HG02610 (cell line): ENCODE data around the gene COX6B1.
"Not testable (repeated sequence)": the region's sequence is repeated elsewhere in the genome, so short reads cannot be mapped to it uniquely, and the experiment has no call there.

Source experiments
- ATAC-seq: cut with Tn5 transposase; IDR thresholded peaks from one replicate; pipeline ENCODE4 v1.9.1; 2021; ENCODE audit warnings: mild to moderate bottlenecking, moderate library complexity; ENCODE audit not compliant: unreplicated experiment

Gene COX6B1, protein sequence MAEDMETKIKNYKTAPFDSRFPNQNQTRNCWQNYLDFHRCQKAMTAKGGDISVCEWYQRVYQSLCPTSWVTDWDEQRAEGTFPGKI

DNA sequence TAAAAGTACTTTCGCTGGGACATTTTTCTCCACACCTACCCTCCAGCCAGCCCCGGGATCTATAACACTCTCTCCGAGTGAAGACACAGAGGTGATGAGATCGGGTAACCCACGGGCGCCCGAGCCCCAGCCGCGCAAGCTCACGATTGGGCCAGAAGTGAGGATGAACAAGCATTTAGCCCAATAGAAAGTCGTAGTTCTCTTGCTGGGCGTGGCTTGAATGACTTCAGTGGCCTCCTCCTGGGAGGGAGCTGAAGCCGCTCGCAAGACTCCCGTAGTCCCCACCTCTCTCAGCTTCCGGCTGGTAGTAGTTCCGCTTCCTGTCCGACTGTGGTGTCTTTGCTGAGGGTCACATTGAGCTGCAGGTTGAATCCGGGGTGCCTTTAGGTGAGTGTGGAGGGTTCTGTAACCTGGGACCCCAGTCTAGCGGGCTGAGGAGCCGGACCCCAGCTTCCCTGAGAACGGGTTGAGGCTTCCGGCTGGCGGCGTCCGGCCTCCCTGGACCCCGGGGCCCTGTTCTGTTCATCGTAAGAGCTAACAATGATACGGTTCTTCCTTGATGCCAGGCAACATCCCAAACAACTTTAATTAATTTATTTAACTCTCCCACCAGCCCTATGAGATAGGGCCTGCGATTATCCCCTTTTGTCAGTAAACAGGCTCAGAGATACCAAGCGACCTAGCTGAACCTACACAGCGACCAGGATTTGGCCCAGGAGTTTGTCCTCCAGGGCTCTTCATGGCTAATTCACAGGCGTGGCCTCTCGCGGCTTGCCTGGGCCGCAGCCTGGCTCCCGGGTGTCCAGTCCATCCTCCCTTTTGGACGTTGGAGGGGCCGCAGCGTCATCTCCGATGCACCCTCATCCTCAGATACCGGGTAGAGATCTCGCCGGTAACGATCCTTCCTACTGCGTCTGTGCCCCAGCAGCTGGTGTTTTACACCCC is at the start of gene COX6B1:
Gene COX6B1 (plus strand): TSS at position 307 of the 945 bp plus-strand sequence. CDS start 2,921 bp downstream, outside the sequence.
- peak; percentile 62 for ATAC-seq

DNA sequence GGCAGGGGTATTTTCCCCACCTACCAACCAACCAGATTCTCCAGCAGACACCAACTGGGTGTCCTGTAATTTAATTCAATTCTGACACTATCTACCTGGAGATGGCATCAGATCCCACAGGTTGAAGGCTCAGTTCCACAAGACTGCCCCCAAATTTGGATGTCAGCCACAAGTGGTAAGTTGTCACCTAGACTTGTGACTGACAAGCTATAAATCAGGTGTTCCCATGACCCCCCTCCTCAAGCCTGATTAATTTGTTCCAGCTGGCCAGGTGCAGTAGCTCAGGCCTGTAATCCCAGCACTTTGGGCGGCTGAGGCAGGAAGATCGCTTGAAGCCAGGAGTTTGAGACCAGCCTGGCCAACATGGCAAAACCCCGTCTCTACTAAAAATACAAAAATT is 46.2 kb upstream of the COX6B1 start:
- ATAC-seq = no peak

DNA sequence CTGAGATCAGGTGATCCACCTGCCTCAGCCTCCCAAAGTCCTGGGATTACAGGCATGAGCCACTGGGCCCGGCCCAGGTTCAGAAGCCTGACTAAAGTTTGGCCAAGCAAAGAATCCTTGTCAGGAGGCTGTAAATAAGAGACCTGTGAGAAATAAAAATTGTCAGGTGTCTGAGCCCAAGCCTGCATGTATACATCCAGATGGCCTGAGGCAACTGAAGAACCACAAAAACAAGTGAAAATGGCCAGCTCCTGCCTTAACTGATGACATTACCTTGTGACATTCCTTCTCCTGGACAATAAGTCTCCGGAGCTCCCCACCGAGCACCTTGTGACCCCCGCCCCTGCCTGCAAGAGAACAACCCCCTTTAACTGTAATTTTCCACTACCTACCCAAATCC is 43.7 kb upstream of the COX6B1 start:
- not testable (repeated sequence) for ATAC-seq

DNA sequence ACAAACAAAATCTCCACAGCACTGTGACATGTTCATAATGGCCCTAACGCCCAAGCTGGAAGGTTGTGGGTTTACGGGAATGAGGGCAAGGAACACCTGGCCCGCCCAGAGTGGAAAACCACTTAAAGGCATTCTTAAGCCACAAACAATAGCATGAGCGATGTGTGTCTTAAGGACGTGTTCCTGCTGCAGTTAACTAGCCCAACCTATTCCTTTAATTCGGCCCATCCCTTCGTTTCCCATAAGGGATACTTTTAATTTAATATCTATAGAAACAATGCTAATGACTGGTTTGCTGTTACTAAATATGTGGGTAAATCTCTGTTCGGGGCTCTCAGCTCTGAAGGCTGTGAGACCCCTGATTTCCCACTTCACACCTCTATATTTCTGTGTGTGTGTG is 41.0 kb upstream of the COX6B1 start:
- not testable (repeated sequence) for ATAC-seq

DNA sequence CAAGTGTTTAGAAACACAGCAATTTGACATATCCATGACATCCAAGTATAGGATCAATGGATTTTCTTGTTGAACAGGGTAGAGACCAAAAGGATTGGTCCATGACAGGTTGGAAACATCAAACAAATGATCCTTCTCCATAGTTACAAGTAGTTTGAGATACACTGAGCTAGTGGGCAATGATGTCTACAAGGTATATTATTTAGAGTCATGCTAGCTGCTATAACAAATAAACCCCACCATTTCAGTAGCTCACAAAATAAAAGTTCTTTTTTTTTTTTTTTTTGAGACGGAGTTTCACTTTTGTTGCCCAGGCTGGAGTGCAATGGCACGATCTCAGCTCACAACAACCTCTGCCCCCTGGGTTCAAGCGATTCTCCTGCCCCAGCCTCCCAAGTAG is 40.5 kb upstream of the COX6B1 start:
- ATAC-seq = no peak

DNA sequence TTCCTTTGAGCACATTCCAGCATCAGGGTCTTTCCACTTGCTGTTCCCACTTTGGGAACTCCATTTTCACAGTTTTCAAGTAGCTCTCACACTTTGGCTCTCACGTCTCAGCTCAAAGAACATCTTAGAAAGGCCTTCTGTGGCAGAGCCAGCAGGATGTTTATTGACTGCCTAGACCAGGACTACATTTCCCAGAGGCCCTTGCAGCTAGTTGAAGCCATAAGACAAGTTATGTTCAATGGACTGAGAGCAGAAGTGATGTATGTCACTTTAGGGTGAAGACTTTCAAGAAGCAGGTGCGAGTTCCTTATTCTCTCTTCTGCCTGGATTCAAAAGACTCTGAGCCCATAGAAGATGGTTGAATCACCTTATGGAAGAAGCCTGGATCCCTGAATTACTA is 39.9 kb upstream of the COX6B1 start:
- no peak for ATAC-seq

DNA sequence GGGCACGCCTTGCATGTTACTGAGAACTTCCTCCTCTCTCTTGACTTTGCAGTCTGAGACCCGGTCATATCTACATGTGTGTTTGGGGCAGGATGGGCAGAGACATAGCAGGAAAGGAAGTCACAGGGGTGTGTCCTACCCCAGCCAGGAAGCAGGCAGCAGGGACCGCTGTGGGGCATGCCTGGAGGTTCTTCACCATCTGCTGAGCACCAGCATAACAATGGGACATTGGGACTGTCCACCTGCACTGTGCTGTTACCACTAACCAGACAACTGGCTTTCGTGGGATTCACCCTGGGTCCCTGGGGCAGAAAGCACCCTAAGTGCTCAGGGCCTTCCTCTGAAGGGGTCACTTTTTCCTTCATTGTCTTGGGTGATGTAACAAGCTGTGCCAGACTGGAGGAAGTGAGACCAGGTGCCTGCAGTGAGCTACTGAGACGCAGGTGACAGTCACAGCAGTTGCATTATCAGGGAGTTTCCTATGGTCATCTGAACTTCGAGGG is 38.2 kb upstream of the COX6B1 start:
- peak; percentile 42 for ATAC-seq

DNA sequence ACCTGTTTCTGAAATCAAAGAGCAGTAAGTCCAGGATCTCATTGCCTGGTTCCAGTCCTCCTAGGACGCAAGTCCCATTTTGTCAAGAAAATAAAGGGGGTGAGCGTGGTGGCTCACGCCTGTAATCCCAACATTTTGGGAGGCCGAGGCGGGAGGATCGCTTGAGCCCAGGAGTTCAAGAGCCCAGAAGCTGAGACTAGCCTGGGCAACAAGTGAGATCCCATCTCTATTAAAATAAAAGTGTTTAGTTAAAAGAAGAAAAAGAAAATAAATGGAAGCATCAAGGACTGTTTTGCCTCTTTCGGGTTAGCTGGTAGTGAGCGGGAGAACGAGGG is 35.9 kb upstream of the COX6B1 start:
- no peak for ATAC-seq

DNA sequence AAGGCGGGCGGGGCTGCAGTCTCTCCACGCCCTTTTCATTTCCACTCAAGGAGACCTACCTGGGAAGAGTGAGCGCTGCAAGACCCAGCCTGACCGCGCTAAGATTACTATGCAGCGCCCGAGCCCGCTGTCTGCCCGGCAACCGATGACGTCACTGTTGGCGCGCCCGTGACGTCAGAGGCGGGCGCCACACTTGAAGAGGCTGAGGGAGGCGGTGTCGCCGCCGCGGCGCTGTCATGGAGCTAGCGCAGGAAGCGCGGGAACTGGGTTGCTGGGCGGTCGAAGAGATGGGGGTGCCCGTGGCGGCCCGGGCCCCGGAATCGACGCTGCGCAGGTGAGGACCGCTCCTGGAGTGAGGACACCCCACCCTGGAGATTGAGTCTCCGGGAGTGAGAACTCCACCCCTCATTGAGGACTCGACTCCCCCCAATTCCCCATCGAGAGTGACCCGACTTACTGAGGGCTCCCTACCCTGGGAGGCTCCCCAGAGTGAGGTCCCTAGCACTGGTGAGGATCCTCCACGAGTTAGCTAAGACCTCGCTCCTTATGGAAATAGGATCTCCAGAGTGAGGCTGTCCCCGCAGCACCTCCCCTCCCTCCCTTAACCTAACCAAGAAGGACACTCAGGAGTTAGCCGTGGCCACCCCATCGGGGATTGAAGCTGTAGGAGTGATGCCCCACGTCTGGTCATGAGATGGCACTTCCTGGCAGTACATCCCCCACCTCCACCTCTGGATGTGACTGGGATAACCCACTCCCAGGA is 35.4 kb upstream of the COX6B1 start, which contains the start of gene HAUS5:
Gene HAUS5 (plus strand): TSS at position 177 of the 763 bp plus-strand sequence. CDS start 60 bp downstream, at position 237.
- peak; percentile 70 for ATAC-seq

DNA sequence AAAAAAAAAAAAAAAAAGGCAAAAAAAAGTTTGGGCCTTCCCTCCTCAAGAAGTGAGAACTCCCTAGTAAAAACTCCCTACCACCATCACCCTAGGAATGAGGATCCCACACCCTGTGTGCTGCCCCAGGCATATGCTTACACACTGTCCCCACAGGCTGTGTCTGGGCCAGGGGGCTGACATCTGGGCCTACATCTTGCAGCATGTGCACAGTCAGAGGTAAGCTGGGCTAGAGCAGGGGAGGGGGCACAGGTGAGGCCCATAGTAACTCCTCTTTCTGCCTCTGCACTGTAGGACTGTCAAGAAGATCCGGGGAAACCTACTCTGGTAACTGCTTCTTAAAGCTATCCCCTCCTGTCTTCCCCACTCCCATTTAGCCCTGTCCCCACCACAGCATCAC is 34.5 kb upstream of the COX6B1 start:
- ATAC-seq = no peak

DNA sequence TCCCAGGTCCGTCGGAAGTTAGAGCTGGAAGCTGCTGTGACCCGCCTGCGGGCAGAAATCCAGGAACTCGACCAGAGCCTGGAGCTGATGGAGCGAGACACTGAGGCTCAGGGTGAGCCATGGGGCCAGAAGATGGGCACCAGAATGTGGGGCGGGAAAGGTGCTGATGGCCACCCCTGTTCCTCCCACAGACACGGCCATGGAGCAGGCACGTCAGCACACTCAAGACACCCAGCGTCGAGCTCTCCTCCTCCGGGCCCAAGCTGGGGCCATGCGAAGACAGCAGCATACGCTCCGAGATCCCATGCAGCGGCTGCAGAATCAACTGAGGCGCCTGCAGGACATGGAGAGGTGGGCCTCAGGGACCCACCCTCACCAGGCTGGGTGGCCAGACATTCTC is 33.1 kb upstream of the COX6B1 start:
- ATAC-seq = no peak

DNA sequence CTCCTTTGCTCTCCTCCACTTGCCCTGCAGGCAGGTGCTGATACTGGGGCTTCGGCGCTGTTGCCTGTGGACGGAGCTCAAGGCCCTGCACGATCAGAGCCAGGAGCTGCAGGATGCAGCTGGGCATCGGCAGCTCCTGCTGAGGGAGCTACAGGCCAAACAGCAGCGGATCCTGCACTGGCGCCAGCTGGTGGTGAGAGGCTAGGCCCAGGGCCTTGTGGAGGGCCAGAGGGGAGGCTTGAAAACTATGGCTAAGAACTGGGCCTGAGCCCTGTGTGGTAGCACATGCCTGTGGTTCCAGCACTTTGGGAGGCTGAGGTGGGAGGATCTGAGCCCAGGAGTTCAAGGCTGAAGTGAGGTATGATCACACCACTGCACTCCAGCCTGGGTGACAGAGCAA is 29.3 kb upstream of the COX6B1 start:
- ATAC-seq = no peak

DNA sequence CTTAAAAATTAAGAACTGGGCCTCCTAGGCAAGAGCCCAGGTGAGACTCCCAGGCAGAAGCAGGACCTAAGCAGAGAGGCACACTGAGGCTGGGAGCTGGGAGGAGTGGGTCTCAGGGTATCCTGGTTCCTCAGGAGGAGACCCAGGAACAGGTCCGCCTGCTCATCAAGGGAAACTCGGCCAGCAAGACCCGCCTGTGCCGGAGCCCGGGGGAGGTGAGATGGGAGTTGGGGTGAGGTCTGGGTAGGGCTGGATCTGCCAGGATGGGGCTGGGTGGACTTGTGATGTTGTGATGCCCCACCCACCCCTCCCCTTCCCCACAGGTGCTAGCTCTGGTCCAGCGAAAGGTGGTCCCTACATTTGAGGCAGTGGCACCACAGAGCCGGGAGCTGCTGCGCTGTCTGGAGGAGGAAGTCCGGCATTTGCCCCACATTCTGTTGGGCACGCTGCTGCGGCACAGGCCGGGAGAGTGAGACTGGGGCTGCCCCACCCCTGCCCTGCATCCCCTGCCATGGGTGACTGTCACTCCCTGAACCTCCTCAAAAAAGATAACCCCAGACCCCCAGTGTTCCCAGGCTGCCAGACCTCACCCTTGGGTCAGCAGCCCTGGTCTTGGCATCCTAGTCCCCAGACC is 28.7 kb upstream of the COX6B1 start:
- no peak for ATAC-seq

DNA sequence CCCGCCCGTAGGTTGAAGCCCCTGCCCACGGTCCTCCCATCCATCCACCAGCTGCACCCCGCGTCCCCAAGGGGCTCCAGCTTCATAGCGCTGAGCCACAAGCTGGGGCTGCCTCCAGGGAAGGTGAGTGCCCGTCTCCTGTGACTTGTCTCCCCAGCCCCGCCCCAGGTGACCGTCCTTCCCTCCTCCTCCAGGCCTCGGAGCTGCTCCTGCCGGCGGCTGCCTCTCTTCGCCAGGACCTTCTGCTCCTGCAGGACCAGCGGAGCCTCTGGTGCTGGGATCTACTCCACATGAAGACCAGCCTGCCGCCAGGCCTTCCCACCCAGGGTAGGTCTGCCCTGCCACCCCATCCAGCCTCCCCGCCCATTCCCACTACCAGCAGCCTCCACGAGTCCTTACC is 28.1 kb upstream of the COX6B1 start:
- ATAC-seq = no peak

DNA sequence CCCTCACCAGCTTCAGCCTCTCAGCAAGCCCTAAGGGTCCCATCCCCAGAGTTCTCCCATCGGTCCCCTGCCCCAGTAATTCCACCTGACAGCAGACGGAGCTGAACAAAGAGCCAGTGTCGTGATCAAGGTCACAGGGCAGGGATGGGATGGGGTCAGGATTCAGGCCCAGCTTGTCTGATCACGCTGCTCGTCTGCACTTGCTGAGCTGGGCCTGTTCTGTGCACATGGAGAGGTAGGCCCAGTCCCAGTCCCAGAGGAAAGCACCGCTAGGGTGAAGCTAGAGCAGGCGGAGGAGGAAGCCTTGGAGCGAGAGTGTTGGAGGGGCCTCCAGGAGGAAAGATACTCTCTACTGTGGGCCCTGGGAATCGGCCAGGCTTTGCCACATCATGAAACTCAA is 26.4 kb upstream of the COX6B1 start:
- no peak for ATAC-seq

DNA sequence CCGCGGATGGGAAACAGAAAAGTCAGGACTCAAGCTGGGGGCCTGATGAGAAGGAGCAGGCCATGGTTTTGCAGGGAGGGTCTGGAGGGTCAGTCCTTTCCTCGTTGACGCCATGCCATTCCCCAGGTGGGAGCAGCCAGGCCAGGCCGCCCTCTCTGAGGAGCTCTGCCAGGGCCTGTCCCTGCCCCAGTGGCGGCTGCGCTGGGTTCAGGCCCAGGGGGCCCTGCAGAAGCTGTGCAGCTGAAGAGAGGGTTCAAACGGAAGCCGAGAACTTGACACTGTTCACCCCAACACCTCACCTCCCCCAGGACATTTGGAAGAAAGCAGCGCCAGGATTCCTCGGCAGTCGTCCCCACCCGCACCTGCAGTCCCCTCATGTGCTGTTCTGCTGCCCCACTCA is 25.4 kb upstream of the COX6B1 start:
- ATAC-seq = no peak

DNA sequence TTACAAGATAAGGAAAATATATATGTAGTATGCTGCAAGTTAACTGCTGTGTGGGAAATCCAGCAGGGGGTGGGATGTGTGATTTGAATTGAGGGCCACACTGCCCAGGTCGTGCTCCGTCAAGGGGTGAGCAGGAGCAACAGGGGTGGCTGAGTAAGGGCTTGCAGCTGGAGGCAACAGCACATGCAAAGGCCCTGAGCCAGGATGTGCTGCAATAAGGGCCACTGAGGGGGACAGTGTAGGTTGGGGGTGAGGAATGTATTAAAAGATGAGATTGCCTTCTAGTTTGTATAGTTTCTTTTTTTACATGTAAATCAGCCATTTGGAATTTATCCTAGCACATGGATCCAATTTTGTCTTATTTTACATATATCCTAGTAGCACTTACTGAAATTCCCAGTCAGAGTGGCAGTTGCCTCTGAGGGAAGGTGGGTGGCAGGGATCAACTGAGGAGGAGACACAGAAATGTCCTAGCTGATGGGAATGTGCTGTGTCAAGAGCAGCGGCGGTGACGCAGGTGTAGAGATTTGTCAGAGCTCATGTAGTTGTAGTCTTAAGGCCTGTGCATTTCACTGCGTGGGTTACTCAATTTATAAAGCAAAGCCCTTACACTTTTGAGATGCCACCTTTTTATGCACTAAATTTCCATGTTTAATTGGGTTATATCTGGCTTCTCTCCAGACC is 24.7 kb upstream of the COX6B1 start:
- ATAC-seq = no peak

DNA sequence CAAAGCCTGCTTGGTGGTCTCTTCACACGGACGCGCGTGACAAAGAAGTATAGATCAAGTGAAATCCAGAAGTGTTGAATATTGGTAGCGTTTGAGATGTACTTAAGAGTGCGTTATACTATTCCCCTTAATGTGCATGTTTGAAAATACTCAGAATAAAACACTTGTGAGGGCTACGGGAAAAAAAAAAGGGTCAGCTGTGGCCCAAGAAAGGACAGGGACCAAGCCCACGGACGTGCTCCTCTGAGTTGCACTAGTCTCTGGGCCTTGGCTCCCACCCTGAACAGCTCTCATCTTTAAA is 19.9 kb upstream of the COX6B1 start:
- ATAC-seq = no peak

DNA sequence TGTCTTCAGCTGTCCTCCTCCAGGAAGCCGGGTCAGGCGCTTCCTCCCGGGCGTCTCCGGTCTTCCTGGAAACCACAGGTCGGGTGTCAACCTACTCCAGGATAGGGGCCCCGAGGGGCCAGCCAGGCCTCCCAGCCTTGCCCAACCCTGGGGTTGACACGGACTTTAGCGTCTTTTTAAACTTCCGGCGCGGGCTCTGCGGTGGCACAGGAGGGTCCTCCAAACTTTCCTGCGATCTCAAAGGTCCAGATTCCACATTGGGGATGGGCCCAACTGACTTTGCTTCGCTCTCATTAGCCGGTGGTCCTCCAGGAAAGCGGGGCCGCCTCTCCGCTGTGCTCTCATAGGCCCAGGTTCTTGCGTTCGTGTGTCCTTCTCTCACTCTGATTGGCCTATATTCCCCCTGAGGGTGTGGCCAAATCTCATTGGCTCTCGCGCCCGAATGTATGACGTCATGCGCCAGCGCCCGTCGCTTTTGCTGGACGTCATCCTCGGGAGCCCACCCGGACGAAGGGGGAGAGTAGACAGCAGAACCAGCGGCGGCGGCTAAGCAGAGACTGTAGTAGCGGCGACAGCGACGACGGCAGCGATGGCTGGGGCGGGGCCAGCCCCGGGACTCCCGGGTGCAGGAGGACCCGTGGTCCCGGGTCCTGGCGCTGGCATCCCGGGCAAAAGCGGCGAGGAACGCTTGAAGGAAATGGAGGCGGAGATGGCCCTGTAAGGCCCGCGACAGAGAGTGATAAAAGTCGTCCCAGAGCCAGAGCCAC is 19.4 kb upstream of the COX6B1 start, which contains the start of gene RBM42:
Gene RBM42 (plus strand): TSS at position 472 of the 767 bp plus-strand sequence. CDS start 118 bp downstream, at position 590.
- ATAC-seq = peak; percentile 94

DNA sequence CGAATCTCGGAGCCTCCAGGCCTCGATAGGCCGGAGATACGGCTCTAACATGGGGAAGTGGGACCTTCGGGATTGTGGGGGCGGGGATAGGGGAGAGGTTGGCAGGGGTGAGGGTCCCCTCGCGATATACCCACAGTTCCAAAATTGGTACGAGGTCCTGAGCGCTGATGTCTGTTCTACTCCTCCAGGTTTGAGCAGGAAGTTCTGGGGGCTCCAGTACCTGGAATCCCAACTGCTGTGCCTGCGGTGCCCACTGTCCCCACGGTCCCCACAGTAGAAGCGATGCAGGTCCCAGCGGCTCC is 18.8 kb upstream of the COX6B1 start:
- no peak for ATAC-seq
